ENCODE data around the gene JARID2. TPM values are rescaled to one million over a fixed set of nuclear protein-coding genes. Genes with fewer than 3 reads are reported as not detected.

The JARID2 gene
- total and polyA plus RNA-seq, 10 of the 15 experiments (the other 5 are each of a cell fraction or from before 2014, with no cell fraction given), result 4.2 to 21.6 (median 11.7) TPM

- ATAC-seq, result no peak
- H3K27ac ChIP-seq (ENCODE audit: control insufficient read depth, insufficient read depth), result no peak overlapping the region
- H3K4me3 ChIP-seq, result no peak overlapping the region
- no peak overlapping the region for H3K9ac ChIP-seq (ENCODE audit: control insufficient read depth, insufficient read depth, low read length)
- no peak for FAIRE-seq
- WGBS (ENCODE audit: insufficient coverage, insufficient replicate concordance, low lambda C conversion rate, missing lambda C conversion rate), result 98% methylated on average over 3 of the region's 3 CpGs
- H3K27me3 ChIP-seq (replicated peaks in 1 of 2; ENCODE audit: control insufficient read depth in 2 of 2, insufficient read depth in 2 of 2, low read length in 1 of 2), result no peaks in the 10 kb centered on the region
- peaks cover 95% of the 10 kb centered on the region for H3K79me2 ChIP-seq (ENCODE audit: control insufficient read depth, insufficient read depth, low read length)
- ChIA-PET RAD21 (ENCODE audit: unreplicated experiment) (interaction anchor here (2.1 kb wide), 1 partner anchor 10 kb away, joined by 8 read pairs; no protein-coding TSS in a partner anchor), SMC1A (ENCODE audit: uncharacterized antibody, unreplicated experiment) (interaction anchor here (0.9 to 6.6 kb wide), 4 partner anchors 11 to 88 kb away, joined by 3 to 60 read pairs (median 20); no protein-coding TSS in a partner anchor), CTCF (interaction anchor here (0.9 to 1.4 kb wide), 2 partner anchors 96 to 281 kb away, joined by 3 read pairs; no protein-coding TSS in a partner anchor), POLR2A (interaction anchor here (0.8 to 2.9 kb wide), 3 partner anchors 10 to 35 kb away, joined by 3 to 14 read pairs (median 4); no protein-coding TSS in a partner anchor)
- in situ Hi-C loops (cut with MboI), result no loop called here
- H3K9me3 ChIP-seq (replicated peaks; ENCODE audit: control insufficient read depth, insufficient read depth, low read length), result no peaks in the 10 kb centered on the region
- intact Hi-C loops (cut with micrococcal nuclease; ENCODE audit: unreplicated experiment), result no loop called here
- BruUV-seq (replicated peaks), result no TSS peak
- no peaks in the 10 kb centered on the region for H3K36me3 ChIP-seq (ENCODE audit: control insufficient read depth in 2 of 2, insufficient read depth in 2 of 2, low read length in 1 of 2)
- H4K20me1 ChIP-seq (ENCODE audit: control insufficient read depth, insufficient read depth), result no peaks in the 10 kb centered on the region
- TF ChIP-seq E4F1 (IDR thresholded peaks at IDR 0.05; ENCODE audit: borderline replicate concordance, partially characterized antibody) (no peak), NFYB (IDR thresholded peaks at IDR 0.05; ENCODE audit: insufficient read depth, low read depth, low read length) (no peak), TAF1 (IDR thresholded peaks at IDR 0.05; ENCODE audit: borderline replicate concordance, low read depth, low read length) (no peak)
- no peak for DNase-seq (ENCODE audit: low read depth, low spot score)
- no peak overlapping the region for H3K4me2 ChIP-seq (ENCODE audit: control insufficient read depth, insufficient read depth)
- H3K4me1 ChIP-seq (ENCODE audit: control insufficient read depth, insufficient read depth, low read length), result peaks cover 38% of the 10 kb centered on the region
- H2AFZ ChIP-seq (ENCODE audit: control insufficient read depth, low read depth, low read length), result no peak overlapping the region
These were observed 96.2 kb downstream of the JARID2 start for GRCh38 chr6:15342114-15342513.
